Measurements from ENCODE around the gene UNC5B. TPM values are rescaled to one million over a fixed set of nuclear protein-coding genes. Genes with fewer than 3 reads are reported as not detected.

UNC5B gene
- total RNA-seq, 1 donor from 2014 or later: 37.0 TPM

- ATAC-seq: peak; percentile 84
Observed at GRCh38 chr10:71255808-71256660, 43.7 kb downstream of the UNC5B start.

- ATAC-seq: no peak
Observed at GRCh38 chr10:71256661-71257318, 44.4 kb downstream of the UNC5B start.

DNA sequence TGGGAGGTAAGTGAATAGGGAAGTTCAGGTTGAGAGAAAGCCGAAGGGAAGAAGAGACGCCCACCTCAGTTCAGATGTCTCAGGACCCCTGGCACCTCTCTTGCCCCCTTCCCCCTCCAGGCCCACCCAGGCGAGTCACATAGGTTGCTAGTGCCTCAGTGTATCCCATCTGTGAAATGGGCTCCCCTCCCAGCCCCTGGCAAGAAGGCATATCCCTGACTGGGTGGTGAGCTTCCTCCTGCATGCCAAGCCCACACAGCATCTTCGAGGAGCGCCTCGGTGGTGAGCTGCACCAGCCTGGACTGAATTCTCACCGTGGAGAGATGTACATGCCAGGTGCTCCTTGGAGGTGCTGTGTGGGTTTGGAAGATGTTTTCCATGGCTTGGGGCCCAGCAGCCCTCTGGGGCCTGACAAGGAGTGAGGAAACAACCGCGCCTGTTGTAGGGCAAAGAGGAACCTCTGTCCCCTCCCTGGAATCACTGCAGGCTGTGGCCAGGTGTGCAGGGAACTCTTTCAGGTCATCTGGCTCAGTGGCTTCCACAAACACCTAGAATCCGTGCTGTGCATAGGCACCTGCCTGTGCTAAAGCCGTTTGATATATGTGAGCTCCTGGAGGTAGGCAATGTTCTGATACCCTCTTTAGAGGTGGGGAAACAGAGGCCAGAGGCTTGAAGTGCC, 45.1 kb downstream of the UNC5B start:
- no peak for ATAC-seq

DNA sequence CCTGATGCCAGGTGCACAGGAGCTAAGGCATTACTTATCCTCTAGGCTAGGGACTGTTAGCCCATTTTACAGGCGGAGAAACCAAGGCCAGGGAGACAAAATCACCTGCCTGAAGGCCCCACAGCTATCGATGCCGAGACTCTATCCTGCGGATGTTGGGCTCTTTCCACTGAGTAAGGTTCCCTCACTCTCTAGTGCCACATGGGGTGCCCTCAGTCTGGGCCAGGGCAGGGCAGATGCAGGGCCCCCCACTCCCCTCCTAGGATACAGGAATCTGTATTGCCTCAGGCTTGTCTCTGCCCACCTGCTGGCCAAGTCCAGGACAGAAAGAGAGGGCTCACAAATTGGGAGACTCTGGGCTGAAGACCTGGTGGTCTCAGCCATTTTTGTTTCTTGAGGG, 45.7 kb downstream of the UNC5B start:
- no peak for ATAC-seq

DNA sequence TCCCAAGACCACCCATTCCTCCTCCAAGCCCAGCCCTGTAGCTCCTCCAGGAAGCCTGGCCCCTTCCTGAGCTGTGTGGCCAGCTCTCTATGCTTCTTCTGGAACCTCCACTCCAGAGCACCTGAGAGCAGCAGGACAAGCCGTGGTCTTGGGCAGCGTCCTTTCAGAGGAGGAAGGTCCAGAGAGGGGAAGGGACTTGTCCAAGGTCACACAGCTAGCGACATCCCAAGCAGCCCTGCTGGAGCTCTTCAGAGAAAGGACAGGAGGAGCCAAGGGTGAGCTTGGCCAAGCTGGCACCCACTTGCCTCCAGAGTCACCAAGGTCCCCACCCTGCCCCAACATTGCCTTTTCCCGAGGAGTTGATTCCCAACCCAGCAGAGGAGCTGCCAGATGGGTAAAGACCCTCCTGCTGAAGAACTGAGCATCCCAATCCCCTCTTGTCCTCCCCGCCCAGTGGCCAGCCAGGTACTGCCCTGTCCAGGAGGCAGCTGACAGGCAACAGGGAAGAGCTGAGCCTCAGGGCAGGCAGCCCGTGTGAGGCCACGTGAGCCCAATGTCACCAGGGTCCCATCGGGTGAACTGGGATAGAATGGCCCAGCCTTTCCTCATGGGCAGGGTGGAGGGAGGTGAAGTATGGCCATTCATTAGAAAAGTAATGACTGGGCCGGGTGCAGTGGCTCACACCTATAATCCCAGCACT, 46.2 kb downstream of the UNC5B start:
- ATAC-seq: no peak

GRCh38 chr10:71259282-71259681, 46.9 kb downstream of the UNC5B start:
- no peak for ATAC-seq

DNA sequence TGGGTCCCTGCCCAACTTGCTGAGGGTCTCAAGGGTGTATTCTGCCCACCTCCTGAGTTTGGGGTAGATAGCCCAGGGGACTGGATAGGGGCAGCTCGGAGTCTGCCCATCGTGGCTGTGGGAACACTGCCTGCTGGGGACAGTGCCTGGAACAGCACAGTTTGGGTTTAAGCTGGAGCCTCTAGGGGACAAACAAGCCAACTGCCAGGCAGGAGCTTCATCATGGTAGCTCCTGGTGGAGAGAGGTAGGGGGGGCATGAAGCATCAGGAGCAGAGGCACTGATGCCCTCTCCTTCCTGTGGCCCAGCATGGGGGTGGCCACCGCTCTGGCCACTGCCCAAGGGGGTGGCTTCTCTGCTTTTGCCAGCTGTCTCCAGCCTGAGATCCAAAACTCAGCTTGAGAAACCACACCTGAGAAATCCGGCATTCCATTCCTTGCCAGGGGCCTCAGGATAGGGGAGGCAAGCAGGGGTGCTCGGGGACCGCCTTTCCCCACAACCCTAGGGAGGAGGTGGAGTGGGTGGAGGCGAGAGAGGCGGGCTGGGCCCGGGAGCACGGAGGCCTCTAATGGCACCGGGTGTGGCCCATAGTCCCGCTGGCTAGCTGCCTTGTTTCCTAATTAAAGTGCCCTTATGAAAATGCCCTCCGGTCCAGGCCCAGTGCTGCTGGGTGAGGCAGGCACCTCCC, 47.6 kb downstream of the UNC5B start:
- ATAC-seq: peak; percentile 59

DNA sequence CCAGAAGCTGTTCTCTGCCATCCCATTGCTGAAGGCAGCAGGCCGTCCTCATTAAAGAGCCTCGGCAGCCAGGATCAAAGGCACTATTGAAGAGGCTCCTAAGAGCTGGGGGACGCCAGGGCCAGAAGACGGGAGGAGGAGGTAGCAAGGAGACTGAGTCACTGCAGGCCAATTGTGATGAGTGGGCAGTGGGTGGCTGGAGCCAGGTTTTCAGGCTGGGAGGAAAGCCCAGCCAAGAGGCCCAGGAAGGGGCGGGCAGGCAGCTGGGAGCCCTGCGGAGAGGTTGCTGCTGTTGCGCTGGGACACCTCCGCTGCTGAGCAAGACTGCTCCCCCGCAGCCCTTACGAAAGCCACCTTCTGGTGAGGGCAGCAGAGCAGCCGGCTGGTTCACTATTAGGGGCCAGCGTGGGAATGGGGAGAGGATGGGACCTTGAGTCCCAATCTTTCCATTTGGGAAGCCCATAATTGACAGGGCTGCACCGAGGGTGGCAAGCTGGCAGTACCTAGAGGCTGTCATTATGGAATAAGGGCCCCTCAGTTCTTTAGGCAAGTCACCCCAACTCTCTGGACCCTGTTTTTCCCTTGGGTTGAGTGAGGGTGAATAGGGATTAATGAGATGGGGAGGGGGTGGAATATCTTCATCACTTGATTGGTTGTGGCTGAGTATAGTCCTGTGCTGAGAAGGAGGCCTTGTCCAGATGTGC, 48.4 kb downstream of the UNC5B start:
- ATAC-seq: no peak

- no peak for ATAC-seq
Observed at GRCh38 chr10:71262027-71262426, 49.7 kb downstream of the UNC5B start.

DNA sequence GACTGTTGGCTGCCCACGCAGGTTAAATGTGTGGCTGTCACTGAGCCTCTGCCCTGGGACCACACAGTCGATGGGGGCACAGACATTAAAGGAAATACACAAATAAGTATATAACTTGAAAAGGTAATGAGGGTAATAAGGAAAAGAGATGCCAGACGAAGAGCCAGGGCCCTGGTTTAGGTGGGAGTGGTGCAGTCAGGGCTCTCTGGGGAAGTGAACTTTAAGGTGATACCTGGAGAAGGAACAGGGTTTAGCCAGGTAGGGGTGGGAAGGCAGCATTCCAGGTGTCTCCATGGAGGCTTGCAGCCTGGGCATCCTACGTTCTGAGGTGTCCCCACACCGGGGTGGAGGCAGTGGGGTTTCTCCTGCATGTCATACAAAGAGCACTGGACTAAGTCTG, 50.4 kb downstream of the UNC5B start:
- ATAC-seq: no peak

DNA sequence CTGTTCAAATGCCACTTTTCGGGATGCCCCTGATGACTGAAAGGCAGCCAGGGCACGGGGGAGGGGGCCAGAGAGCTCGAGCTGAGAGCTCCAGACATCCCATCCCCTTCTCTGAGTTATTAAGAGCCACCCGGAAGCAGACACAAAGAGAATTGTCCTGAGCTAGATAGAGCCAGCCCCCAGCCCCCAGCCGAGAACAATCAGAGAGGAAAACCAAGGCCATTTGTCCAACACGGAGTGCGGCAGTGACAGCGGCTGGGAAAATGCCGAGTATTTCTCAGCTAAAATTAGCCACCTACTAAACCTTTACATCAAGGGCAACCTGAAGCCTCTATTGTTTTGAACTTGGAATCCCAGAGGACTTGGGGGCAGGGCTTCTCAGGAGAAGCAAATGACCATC, 51.0 kb downstream of the UNC5B start:
- no peak for ATAC-seq

- ATAC-seq: peak; percentile 40
Observed at GRCh38 chr10:71264345-71265200, 52.2 kb downstream of the UNC5B start.

DNA sequence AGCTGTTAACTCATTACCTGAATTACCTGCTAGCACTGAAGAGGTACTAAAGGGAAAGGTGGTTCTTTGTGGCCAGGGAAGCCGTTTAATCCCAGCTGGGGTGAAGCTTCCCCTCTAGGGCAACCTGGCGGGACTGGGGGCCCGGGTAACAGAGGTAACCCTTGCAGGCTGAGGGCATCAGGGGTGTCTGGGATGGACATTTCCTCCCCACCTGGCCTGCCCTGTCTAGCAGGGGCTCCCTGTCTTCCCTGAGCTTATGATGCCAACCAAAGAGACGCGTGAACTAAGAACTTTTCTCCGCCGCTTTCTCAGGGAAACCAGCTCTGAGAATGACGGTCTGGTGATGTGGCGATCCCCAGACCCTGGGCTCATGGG, 52.8 kb downstream of the UNC5B start:
- ATAC-seq: no peak

DNA sequence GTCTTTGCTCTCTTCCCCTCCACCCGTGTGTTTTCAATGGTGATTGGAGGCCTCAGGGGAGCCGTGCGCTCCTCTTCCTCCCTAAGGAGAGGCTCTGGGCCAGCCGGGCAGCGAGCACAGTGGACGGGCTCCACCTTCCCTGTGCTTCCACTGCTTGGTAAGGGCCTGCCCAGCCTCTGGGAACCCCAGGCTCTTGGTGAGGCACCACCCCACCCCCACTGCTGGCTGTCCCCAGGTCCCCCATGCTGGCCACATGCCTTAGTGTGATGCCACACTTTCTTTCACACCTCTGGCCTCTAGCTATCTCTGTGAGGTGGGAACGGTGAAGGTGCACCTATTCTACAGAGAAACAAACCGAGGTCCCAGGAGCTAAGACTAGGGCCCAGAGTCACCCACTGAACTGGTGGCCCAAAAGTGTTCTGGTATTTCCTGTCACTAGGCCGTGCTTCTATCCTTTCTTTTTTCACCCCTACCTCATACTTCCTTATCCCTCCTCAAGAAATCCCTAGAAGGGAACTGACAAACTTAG, 53.3 kb downstream of the UNC5B start:
- no peak for ATAC-seq

GRCh38 chr10:71266147-71266917, 54.0 kb downstream of the UNC5B start:
- ATAC-seq: peak; percentile 64

GRCh38 chr10:71266918-71267442, 54.6 kb downstream of the UNC5B start:
- ATAC-seq: no peak

DNA sequence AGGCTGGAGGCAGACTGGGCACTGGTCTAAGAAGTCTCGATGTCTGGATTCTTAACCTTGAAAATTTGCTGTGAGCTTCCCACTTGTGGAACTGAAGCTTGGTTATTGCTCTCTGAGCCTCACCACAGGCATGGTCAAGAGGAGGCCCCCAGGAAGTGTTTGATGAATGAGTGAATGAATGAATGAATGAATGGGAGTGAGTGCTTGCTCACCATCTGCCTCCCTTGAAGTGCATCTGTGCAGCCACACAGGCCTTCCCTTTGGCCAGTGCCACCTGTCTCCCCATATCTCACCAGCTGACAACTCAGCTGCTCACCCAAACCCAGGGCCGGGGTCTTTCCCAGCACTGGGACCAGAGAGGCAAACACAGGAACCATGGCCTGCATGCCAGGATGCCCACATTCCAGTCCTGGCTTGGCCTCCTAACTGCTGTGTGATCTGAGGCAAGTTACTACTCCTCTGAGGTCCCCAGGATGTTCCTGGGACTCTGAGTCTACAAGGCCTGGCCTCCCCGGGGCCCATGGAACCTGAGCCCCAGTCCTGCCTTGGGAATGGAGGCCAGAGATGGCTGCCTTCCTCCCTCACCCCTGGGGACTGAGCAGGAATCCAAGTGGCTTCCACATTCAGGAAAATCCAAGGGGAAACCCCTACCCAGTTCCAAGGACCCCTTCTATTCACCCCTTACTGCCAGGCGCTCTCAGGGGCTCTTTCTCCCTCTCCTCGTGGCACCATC, 55.3 kb downstream of the UNC5B start:
- no peak for ATAC-seq

GRCh38 chr10:71268247-71268691, 55.9 kb downstream of the UNC5B start:
- no peak for ATAC-seq

DNA sequence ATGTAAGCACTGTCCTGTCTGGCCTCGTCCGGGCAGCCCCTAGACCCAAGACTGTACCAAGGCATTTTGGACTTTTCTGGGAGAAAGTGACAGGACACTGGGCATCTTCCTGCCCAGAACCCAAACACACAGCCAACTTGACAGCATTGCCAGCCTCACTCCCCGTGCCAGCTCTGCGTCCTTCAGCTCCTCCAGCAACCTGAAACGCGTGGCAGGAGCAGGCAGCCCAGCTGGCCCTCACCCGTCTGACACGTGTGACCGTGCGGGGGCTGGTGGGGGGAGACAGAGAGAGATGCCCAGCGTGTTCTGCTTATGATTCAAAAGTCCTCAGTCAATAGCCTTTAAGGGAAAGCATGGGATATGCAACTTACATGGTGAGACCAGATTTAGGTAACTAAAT, 56.4 kb downstream of the UNC5B start:
- ATAC-seq: no peak
